CD4-positive, alpha-beta T cell treated with Interleukin-4 for 1 hour (primary cell): Measurements from ENCODE around the gene CAV1.
"Not testable (repeated sequence)": the region's sequence is repeated elsewhere in the genome, so short reads cannot be mapped to it uniquely, and the experiment has no call there.

ENCODE experiments used
- DNase-seq, 2 donors: peaks; one replicate each; pipeline ENCODE4 v3.0.0-alpha.2; 2020 to 2022

The CAV1 gene

DNA sequence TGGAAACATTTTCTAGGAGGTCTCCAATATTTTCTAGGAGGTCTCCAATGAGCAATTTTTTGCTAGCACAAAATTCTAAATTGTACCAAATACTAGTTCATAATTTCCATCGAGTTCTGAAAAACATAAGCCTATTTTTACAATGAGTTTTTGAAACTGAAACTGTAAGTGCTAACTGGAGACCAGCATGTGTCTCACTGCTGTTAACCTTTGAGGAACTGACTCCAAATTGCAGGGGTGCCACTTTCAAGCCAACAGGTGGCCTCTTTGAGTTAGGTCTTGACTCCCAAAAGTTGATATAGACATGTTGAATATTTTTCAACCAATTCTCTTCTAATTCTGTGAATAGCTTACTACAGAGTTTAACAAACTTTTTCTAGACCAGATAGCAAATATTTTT lies 58.8 kb downstream of the CAV1 start:
- peak; percentile 4 to 29 for DNase-seq

DNA sequence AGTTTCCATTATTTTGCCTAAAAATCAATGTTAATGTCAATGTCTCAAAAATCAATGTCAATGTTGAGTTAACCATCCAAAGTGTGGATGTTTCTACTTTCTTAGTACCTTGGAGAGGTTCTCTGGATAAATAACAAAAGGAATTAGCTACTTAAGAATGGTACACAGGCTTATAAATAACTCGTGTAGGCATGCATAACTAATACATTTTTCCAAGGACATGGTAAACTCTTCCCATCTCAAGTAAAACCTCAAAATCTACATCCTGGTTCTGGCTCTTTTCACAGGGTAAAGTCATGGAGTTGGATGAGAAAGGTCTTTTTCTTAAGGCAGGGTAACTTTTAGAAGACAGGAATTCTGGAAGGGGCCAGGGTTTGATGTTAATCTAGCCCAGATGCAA lies 59.9 kb downstream of the CAV1 start:
- no peak for DNase-seq

DNA sequence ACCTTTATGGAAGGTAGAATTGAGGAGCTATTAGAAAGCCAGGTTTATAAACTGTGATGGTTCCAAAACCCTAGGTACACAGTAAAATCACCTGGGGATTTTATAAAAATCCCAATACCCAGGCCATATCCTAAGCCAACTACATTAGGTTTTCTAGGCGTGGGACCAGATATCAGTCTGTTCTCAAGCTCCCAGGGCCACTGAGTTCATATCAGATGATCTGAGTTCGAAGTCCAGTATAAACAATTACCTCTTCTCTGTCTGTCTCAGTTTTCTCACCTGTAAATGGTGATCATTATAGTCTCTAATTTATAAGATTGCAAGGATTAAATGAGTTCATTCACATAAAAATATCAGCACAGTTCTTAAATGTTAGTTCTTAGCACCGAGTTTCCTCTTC lies 60.6 kb downstream of the CAV1 start:
- no peak for DNase-seq

DNA sequence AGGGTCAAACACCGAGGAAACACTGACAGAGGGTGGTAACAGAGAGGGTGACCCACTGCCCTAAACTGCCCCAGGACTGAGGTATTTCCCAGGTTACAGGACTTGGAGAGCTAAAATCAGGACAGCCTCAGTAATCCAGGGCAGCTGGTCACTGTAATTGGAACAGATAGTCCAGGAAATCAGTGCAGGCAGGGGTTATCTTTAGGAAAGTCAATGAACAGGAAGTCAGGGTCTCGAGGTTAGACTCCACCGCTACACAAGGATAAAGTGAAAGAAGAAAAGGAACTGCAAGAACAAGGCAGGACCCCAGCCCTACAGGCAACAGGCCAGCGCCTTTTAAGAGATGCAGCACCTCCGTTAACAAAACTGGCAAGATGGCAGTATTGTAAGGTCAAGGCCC lies 61.1 kb downstream of the CAV1 start:
- no peak for DNase-seq

DNA sequence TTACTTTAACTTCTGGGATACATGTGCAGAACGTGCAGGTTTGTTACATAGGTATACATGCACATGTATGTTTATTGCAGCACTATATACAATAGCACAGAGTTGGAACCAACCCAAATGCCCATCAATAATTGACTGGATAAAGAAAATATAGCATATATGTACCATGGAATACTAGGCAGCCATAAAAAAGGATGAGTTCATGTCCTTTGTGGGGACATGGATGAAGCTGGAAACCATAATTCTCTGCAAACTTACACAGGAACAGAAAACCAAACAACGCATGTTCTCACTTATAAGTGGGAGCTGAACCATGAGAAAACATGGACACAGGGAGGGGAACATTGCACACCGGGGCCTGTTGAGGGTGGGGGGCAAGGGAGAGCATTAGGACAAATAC lies 62.4 kb downstream of the CAV1 start:
- not testable (repeated sequence) for DNase-seq

DNA sequence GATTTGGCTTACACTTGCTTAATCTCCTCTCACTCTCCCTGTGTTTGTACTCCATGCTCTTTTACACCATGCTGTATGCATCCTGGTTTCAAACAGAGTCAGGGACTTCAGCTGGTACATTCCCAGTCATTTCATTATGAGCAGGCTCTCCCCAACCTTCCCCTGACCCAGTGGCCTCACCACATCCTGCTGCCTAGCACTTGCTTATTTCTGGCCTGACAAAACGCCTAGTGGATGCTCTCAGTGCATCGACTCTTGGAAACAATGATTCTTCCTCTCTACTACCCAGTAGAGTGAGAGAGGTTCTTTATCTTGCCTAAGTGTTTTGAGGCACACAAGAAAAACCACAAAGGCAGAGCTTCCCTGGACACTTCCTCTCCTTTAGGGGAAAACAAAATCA lies 63.4 kb downstream of the CAV1 start:
- DNase-seq = peak in 1 of 2 donors; percentile 4

DNA sequence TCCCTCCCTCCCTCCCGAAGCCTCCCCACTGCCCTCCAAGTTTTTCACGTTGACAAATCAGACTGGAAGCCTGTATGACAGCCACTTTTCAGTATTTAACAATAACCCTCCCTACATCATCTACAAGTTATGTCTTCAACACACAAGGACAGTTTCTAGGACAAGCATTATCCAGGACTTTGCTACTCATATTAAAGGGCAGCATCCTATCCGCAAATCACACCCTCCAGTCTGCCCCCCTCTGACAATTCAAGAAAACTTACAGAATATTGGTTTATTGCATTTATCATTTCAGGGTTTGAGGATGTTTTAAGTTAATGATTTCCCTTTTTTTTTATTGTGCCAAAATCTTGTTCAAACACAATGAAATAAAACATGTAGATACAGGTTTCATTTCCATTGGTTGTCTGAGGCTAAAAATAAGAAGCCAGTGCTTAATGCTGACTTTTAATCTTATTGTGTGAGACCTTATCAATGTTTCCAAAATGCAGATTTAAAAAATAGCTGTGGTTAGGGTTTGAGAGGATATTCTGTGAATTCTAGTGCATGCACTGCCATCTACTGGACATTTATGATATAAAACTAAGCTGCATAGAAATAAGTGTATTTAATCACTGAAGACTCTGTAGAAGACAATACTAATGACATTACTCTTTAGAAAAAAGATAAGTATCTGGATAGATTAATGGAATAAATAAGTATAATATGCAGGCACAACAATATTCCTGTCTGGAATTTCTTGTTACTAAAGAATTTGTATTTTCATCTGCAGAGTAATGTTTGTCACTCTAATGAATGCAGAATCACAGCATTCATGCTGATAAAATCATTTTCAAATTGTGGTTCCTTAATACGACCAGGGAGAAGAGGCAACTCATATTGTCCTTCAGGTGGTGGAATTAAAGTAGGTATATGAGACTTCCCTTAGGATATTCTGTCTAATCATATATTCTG lies 64.1 kb downstream of the CAV1 start:
- peak in 1 of 2 donors; percentile 57 for DNase-seq

DNA sequence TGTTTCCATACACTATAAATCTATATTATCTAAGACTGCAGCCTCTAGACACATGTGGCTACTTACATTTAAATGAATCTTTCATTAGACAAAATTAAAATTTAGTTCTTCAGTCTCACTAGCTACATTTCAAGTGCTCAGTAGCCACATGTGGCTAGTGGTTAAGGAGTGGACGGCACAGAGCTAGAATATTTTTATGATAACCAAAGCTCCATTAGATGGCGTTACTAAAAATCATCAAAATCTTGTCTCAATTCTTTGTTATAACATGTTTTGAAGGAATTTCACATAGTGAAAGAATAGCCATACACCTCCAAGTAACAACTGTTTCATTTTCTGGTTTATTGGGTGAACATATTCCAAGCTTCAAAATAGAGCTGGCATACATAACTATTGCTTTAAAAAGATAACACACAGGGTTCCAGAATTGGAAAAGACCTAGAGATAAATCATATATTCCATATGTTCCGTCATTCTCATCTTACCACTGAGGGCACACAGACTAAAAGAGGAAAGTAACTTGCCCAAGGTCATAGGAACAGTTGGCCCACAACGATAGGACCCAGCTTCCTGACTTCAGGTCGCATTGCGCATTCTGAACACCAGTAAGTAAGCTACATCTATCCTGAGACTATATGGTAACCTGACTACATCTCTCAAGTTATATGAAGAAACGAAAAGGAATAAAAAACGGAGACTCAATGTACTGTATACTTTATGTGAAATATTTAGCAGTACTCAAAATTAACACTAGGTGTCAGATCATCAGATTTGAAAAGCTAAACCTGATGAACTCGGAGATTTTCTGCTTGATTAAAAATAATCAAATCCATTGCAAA lies 66.6 kb downstream of the CAV1 start:
- DNase-seq = peak in 1 of 2 donors; percentile 25

DNA sequence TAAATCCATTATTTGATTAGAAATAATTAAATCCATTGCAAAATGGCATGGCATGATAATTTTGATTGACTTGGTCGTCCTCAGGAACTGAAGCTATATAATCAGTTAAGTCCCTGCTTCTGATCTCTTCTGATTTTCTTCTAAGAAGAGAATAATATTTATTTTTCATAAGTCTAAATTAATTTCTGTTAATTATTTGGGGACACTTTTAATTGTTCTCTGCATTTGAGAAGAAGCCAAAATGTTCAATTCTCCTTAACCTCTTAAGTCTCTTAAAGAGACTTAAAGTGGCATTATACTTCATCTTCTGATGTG lies 67.2 kb downstream of the CAV1 start:
- no peak for DNase-seq

DNA sequence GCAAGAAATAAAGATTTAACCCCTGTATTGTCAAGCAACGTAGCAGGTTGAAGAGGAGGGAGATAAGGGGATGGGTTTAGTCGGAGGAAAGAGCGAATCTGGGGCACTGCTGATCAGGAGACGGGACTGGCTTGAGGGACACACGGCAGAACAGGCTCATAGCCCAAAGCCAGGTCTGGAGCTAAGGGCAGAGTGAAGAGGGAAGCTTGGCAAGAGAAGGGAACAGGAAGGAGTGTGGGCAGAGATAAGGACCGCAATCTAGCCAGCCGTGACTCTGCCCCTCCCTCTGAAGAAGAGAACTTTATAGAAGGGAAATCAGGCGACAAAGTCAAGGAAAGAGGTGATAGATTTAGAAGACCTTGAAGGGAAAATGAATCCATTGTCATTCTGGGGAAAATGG lies 67.6 kb downstream of the CAV1 start:
- no peak for DNase-seq

DNA sequence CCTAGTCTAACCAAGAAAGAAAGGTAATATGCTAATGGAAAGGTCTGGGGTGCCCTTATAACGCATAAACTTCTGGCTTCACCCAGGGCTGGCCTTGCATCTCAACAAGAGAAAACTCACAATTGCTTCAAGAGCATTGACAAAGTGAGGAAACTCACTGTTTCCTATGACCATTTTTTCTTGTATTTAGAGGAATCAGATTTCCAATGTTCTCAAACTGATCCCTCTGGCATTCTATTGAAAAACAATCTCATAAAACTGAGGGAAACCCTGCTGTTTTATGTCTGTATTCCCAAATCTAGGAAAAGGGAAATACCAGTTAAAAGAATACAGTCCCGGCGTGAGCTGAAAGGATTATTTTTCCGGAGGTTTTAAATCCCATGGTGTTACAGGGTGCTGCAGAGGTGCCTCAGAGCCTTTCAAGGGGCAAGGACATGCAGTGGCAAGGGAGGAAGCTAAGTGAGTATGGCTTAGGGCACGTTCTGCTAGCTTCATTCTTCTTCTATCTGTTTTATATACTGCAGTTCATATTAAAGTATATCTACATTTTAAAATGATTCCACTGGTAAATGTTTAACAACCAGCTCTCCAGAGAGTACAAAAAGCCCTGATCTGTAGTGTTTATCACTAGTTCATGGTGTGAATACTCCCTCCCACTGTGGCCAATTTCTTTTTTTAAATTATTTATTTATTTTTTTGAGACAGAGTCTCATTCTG lies 68.7 kb downstream of the CAV1 start:
- DNase-seq = no peak

DNA sequence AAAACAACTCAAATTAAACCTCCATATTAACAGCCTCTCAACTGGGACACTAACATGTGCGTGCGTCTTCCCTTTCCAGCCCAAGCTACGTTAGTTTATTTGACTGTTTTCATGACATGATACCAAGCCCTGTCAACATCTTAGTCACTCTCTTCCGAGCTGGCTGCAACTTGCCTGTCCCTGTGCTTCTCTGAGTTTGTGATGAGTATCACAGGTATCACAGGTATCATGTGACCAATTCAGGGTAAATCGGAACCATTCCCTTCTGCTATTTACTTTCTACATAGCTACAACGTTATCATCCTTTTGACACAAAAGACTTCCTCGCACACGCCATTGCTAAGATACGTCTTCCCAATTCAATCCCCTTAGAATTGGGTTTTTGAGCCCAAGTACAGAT lies 70.2 kb downstream of the CAV1 start:
- no peak for DNase-seq

DNA sequence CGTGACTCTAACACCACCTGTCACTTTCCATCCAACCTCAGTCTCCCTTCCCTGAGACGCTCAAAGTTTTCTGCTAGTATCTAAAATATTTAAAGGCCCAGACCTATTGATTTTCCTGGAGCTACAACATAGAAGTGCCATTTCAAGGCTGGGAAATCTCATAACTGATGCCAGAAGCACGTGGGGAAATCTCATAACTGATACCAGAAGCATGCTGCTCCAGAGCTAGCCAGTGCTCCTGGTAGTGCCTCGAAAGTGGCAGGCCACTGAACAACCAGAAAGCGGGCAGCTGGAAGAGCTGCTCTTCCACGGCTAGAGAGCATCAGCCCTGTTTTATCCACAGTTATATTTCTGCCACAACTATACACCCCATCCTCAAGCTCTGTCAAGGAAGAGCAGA lies 72.5 kb downstream of the CAV1 start:
- DNase-seq = no peak

DNA sequence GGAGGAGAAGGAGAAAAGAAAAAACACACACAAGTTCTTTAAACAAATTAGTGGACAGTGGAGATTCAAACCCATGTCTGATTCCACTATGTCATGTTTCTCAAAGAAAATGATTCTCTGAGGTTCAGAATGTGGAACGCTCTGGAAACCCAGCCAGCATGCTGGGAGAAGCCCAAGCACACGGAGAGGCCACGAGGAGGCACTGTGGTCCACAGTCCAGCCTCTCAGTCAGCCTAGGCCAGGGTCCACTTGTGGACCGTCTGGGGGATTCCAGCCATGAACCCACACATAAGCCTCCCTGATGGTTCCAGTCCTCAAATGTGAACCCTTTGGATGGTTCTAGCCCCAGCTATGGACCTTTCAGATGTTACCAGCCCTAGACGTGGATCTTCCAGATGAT lies 73.4 kb downstream of the CAV1 start:
- no peak for DNase-seq

DNA sequence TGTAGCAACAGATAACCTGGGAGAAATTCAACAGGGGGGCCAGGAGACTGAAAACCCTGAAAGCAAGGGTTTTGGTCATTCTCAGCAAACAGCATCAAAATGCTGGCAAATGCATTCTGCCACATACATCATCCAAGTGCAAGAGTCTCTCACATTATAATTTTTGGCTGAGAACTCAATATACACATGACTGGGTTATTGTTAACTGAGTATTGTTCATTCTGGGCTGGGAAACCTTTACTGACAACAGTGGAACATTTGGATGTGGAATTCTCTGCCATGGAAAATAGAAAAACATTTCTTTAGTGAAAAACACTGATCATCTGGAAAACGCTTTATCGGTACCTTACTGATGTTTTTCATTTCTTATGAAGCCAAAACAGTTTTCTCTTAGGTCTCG lies 74.0 kb downstream of the CAV1 start:
- no peak for DNase-seq

DNA sequence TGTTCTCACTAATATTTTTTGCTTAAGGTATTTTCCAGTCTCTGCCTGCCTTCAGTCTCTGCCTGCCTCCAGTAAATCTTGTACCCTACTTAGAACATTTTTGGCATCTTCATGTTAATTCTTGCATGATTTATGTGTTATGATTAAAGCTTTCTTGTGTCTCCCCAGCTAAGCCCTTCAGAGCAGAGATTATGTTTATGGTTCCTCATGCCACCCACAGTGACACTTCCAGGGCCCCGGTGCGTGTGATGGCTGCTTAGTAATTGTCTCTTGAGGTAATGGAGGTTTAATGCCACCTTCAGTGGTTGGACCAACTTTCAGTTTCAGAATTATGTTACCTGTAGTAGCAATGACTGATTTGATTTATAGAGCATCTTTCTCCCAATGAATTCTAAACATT lies 76.6 kb downstream of the CAV1 start:
- DNase-seq = no peak

DNA sequence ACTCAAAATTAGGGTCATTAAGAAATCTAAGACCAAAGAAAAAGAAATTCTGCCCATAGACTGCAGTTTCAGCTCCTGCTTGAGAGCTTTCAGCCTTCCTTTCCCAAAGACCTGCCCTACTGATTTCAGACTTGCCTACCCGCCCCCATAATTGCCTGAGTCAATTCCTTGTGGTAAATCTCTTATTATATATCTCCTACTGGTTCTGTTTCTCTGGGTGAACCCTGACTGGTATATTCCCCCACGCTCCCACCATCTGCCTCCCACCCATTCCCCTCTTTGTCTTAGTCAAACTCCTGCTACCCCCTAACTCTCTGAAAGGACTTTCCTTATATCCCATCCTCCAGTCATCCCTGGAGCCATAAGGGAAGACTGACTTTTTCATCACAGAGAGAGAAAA lies 82.5 kb downstream of the CAV1 start:
- no peak for DNase-seq

DNA sequence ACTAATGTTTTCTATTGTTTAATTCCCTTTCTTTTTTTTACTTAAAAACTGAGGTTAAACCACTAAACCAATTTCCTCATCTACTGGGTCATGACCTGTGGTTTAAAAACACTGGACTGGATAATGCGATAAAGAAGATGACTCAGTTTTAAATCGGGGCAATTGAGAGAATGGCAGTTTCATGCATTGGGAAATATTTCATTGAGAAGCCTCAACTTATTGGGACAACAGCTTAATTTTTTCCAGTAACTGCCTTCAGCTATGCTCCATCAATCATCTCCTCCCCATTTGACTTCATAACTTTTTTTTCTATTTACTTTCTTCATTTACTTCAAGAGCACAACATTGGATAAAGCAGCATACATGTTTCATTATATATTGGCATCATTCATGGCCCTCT lies 85.4 kb downstream of the CAV1 start:
- no peak for DNase-seq

DNA sequence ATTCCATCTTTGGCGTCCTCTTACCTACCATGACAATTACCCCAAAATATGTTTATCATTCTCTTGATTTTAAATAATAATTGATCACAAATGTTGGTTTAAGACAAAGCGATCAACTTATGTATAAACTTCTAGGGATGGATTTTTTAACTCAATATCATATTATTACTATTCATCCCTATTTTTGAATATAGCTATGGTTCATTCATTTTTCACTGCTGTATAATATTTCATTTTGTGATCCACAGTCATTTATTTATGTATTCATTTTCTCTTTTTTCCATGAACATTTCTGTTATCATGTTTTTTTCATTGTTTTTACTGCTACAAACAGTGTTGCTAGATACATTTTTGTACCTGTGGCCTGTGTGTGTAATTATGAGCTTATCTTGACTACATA lies 85.9 kb downstream of the CAV1 start:
- DNase-seq = no peak
